ENCODE results near the gene FNDC3B. TPM values are rescaled to one million over a fixed set of nuclear protein-coding genes. Genes with fewer than 3 reads are reported as not detected.

The FNDC3B gene
- total and polyA plus RNA-seq, 2 of the 8 experiments (the other 6 are each of a cell fraction or from before 2014, with no cell fraction given), result 14.1 to 44.4 TPM

DNA sequence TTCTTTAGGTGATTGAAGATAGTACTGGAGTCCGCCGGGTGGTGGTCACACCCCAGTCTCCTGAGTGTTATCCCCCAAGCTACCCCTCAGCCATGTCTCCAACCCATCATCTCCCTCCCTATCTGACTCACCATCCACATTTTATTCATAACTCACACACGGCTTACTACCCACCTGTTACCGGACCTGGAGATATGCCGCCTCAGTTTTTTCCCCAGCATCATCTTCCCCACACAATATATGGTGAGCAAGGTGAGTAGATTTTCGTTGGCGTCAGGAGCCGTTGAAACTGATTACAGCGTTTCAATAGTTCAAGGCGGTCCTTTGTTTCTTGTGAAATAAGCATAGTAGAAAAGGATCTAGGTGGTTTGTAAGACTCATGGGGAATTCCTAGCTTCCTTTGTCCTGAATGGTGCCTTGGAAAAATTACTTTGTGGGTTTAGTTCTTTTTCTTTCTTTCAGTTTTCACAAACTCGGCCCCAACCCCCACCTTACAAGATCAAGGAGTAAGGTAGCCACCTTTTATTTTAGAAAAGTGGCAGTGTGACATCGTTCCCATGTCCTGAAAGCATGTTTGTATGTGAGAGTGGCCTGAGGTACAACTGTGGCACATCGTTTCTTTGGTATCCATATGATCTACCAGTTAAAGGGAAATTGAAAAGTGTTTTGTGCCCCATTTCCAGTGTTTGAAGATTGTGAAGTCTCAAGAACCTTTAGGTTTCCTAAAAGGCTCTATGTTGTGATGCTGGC lies 208.3 kb downstream of the FNDC3B start (continued):
- TF ChIP-seq, protein P1, sequence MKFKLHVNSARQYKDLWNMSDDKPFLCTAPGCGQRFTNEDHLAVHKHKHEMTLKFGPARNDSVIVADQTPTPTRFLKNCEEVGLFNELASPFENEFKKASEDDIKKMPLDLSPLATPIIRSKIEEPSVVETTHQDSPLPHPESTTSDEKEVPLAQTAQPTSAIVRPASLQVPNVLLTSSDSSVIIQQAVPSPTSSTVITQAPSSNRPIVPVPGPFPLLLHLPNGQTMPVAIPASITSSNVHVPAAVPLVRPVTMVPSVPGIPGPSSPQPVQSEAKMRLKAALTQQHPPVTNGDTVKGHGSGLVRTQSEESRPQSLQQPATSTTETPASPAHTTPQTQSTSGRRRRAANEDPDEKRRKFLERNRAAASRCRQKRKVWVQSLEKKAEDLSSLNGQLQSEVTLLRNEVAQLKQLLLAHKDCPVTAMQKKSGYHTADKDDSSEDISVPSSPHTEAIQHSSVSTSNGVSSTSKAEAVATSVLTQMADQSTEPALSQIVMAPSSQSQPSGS (IDR thresholded peaks at IDR 0.05; ENCODE audit: low read length), result no peak
- TF ChIP-seq TBP (IDR thresholded peaks at IDR 0.05; ENCODE audit: low read depth, low read length) (no peak), TAF1 (IDR thresholded peaks at IDR 0.05; ENCODE audit: low read depth, low read length) (no peak), FOSL1 (IDR thresholded peaks at IDR 0.05; ENCODE audit: insufficient read depth, low read depth, low read length) (no peak), EGR1 (IDR thresholded peaks at IDR 0.05; ENCODE audit: borderline replicate concordance, low read depth, low read length) (no peak), SIRT6 (IDR thresholded peaks at IDR 0.05; ENCODE audit: low read length) (no peak), GABPA (IDR thresholded peaks at IDR 0.05; ENCODE audit: borderline replicate concordance, insufficient read depth, low read length) (no peak), JUN (IDR thresholded peaks at IDR 0.05; ENCODE audit: low read depth, low read length) (no peak)
- TF ChIP-seq, protein P2, sequence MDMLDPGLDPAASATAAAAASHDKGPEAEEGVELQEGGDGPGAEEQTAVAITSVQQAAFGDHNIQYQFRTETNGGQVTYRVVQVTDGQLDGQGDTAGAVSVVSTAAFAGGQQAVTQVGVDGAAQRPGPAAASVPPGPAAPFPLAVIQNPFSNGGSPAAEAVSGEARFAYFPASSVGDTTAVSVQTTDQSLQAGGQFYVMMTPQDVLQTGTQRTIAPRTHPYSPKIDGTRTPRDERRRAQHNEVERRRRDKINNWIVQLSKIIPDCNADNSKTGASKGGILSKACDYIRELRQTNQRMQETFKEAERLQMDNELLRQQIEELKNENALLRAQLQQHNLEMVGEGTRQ (IDR thresholded peaks at IDR 0.05; ENCODE audit: low read length), result no peak
